Measurements from ENCODE around the gene CFL1. TPM values are rescaled to one million over a fixed set of nuclear protein-coding genes. Genes with fewer than 3 reads are reported as not detected.
"Not testable (repeated sequence)": the region's sequence is repeated elsewhere in the genome, so short reads cannot be mapped to it uniquely, and the experiment has no call there.

The CFL1 gene
- polyA plus RNA-seq, 3 donors = 739 to 933 (median 787) TPM

DNA sequence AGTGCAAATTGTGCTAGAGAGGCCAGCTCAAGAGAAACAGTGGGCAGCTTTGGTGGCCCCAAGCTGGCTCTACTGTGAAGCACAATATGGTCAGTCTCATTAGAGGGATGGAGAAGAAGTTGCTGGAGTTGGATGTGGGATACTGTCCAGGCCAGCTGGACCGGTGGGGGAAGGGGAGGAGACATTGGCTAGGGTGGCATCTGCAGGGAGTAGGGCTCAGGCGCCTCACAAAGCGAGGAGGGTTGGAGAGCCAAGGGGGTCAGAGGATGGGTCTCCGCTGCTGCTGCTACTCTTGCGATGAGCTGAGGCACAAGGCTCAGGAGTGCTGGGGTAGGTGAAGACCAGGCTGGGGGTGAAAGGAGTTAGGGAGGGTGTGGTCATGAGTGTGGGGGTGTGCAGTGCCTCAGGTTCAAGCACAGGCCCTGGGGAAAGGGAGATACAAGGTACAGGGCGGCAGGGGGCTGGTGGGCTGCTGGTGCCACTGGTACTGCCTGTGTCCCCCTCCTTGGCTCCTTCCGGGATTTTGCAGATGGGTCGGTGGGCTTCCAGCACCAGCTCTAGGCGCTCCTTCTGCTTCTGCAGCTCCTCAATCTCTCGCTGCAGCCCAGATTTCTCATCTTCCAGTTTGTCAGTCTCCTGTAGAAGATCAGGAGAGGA is 34.8 kb upstream of the CFL1 start:
- DNase-seq = no peak

DNA sequence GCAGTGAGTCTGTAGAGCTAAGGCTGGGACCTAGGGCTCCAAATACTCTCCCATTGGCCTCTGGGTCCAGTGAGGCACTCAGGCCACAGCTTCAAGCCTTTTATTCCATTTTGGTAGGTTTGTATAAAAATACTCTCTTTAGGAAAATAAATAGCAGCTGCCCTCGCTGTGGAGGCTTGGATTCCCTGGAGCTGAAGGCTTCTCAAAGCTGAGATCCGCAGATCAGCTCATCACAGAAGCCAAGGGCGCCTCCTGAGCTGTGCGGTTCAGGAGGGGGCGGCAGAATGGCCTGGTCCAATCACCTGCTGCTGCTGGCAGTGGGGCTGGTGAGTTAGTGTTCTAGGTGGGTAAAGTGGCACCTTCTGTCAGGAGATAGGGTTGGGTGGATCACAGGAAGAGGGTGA is 34.2 kb upstream of the CFL1 start:
- not testable (repeated sequence) for DNase-seq

GRCh38 chr11:65891219-65892136 is 33.5 kb upstream of the CFL1 start:
- no peak for DNase-seq

DNA sequence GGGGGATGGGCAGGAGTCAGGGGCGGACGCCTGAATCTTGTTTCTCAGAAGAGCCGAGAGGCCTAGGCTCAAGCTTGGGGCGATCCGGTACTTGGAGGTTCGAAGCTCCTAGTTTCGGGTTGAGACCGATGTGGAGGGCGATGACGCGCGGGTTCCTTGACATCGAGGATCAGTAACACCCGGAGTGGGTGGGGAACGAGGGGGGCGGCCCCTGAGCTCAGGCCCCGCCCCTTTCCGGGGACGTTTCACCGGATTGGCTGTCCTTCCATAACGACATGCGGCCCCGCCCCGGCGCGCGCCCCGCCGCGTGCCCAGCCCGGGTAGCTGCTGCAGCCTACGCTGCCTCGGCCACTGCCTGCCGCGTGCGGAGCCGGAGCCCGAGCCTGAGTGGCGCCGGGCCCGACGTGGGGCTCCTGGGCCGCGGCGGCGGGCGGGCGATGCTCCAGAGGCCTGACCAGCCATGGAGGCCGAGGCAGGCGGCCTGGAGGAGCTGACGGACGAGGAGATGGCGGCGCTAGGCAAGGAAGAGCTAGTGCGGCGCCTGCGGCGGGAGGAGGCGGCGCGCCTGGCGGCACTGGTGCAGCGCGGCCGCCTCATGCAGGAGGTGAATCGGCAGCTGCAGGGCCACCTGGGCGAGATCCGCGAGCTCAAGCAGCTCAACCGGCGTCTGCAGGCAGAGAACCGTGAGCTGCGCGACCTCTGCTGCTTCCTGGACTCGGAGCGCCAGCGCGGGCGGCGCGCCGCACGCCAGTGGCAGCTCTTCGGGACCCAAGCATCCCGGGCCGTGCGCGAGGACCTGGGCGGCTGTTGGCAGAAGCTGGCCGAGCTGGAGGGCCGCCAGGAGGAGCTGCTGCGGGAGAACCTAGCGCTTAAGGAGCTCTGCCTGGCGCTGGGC is 32.6 kb upstream of the CFL1 start, which contains the start of gene CCDC85B:
Gene CCDC85B (plus strand): TSS at position 350 of the 895 bp plus-strand sequence. CDS start 111 bp downstream, at position 461.
- peak; percentile 97 for DNase-seq

- peak; percentile 96 for DNase-seq
Observed at GRCh38 chr11:65888163-65888814, 30.3 kb upstream of the CFL1 start, which contains the start of gene FIBP. FIBP (minus strand) TSS chr11:65888471; CDS start chr11:65888418, 53 bp downstream.

DNA sequence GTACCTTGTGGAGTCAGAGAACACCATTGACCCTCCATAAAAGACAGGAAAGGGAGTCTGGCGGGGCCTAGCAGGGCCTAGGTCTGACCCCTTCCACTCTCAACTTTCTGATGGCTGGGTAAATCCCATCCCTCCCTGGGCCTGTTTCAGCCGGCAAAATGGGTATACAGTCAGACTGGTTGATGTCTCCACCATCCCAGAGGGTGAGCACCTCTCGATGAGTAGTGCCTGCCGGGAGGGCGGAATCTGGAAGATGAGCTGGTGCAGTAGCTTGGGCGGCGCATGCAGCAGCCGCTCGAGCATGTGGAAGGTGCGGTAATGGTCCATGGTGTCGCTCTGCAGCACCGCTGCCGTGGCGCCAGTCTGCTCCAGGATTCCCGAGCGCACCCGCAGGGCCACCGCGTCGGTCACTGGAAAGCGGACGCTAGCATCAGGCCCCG is 29.8 kb upstream of the CFL1 start:
- DNase-seq = no peak

DNA sequence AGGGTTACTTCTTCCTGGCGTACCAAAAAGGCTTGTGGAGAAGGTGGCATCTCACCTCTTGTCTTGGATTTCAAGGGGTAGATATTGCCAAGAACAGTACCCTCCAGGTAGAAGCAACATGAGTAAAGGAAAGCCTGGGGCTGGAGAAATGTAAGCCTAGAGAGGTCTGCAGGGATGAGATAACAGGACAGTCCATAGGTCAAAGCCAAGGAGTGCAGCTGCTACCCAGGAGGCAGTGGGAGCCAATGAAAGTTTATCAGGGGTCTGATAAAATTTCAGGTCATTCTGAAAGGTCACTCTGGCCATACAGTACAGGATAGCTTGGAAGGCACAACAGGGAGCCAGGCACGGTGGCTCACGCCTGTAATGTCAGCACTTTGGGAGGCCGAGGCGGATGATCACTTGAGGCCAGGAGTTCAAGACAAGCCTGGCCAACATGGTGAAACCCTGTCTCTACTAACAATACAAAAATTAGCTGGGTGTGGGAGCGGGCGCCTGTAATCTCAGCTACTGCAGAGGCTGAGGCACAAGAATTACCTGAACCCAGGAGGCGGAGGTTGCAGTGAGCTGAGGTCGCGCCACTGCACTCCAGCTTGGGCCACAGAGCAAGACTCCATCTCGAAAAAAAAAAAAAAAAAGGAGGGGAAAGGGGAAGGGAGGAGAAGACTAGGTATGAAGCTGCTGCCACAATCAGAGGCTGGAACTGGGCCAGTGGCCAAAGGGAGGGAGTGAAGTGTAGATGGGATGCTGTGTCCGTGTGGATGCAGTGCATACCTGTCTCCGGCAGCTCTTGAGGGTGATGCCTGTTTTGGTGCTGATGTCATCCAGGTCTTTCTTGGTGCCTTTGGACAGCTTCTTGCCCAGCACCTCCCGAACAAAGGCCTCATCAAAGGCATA is 29.1 kb upstream of the CFL1 start:
- no peak for DNase-seq

DNA sequence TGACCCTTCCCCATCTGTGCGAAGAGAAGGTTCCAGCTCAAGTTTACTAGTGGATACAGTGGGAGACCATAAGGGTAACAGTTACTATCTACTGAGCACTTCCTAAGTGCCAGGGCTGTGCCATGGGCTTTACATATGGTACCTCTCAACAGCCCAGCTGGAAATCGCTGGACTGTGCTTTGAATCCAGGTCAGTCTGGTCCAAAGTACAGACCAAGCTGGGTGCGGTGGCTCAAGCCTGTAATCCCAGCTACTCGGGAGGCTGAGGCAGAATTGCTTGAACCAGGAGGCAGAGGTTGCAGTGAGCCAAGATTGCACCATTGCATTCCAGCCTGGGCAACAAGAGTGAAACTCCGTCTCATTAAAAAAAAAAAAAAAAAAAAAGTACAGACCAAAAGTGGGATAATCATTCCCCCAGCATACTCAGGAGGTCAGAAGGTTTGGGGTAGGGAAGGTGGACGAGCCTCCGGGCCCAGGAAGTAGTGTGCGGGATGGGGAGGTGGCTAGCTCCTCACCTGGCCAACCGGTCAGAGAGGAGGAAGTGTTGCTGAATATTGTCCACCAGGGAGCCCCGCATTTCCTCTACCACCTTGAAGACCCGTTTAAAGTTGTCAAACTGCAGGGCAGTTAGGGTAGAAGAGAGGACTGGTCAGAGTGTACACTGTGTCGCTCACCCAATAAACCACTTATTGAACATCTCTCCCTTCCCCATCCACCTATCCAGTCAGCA is 28.0 kb upstream of the CFL1 start:
- DNase-seq = no peak

DNA sequence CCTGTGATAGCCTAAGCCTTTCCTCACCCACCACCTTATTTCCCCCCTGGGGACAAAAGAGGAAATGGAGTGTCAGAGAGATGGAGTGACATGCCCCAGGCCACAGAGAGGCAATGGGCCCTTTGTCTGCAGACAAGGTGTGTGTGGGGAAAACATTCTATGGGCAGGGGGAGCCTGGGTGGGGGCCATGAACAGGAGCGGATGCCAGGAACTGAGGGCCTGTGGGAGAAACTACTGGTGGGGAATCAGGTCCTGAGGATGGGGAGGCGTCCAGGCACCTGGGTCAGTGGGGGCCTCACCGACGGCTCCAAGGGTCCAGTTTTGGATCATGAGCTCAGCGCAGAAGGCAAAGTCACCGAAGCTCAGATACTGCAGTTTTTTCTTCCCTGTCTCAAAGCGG is 27.3 kb upstream of the CFL1 start:
- DNase-seq = no peak

GRCh38 chr11:65884716-65885092 is 26.7 kb upstream of the CFL1 start:
- no peak for DNase-seq

GRCh38 chr11:65883786-65884715 is 26.1 kb upstream of the CFL1 start:
- DNase-seq = no peak

GRCh38 chr11:65883058-65883761 is 25.2 kb upstream of the CFL1 start:
- DNase-seq = no peak

- DNase-seq = no peak
Observed at GRCh38 chr11:65882120-65883057, 24.4 kb upstream of the CFL1 start.

DNA sequence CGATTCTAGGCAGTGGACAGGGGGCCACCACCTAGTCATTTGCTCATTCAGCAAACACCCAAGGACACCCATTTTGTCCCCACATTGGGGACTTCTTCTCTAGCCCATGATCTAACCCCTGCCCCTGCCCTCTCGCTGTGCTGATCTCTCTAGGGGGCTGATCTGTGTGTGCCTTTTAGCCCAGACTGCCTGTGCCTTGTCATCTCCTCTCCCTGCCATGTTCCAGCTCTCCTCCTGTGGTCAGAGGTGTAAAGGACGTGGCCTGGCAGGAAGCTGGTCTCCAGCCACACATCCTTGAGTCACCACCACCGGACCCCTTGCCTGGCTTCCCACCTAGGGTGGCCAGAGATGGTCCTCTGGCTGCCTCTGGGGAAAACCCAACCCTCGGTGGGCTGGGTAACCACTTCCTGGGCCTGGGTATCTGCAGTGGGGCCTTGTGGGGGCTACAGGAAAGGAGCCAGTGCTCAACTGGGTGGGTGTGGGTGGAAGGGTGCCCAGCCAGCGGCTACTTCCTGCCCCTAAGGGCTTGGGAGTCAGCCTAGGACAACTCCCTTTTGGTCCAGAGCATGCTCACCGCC is 23.0 kb upstream of the CFL1 start:
- no peak for DNase-seq

- no peak for DNase-seq
Observed at GRCh38 chr11:65880027-65880426, 22.0 kb upstream of the CFL1 start.

DNA sequence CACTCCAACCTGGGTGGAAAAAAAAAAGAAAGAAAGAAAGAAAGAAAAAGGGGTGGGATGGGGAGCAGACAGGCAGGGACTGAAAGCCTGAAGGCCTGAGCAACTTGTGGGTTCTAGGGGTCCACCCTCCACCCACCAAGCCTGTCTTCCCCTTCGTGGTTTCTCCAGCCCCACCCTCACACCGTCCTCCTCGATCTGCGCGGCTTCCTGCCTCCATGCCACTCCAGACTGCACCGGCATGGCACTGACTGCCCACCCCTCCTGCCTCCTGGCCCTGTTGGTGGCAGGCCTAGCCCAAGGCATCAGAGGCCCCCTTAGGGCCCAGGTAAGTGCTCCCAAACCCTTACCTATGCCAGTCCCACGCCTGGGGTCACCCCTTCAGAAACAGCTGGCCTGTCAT is 21.6 kb upstream of the CFL1 start, which contains the start of gene CTSW:
Gene CTSW (plus strand): TSS at position 221 of the 400 bp plus-strand sequence. CDS start 18 bp downstream, at position 239.
- DNase-seq = no peak

Data from renal pelvis (tissue), 4 donors.